Astrocyte (in vitro differentiated cells and primary cell): ENCODE data around the gene PCCA. TPM values are rescaled to one million over a fixed set of nuclear protein-coding genes. Genes with fewer than 3 reads are reported as not detected.
A peak's percentile ranks its signal among the peaks of the same experiment; 100 is the strongest.
"Not testable (repeated sequence)": the region's sequence is repeated elsewhere in the genome, so short reads cannot be mapped to it uniquely, and the experiment has no call there.

Experiments
- DNase-seq: peaks from one replicate; pipeline ENCODE4 v3.0.0-alpha.2; 2010; ENCODE audit warnings: low read depth
- FAIRE-seq: peaks from 2 replicates; lab custom pipeline; 2011; peaks lifted over from hg19 to GRCh38; lab: Jason Lieb, UNC
- H2AFZ ChIP-seq: 2 replicates; pipeline ENCODE4 v1.6.0; 2012; ENCODE audit warnings: low read depth, low read length, inconsistent platforms
- H3K27ac ChIP-seq: 2 replicates; pipeline ENCODE4 v1.5.1; 2011; ENCODE audit warnings: low read depth, low read length, inconsistent platforms
- H3K27me3 ChIP-seq: 2 replicates; pipeline ENCODE4 v1.6.0; 2011; ENCODE audit warnings: low read length, inconsistent platforms; ENCODE audit not compliant: insufficient read depth
- H3K36me3 ChIP-seq: 2 replicates; pipeline ENCODE4 v1.5.1; 2011; ENCODE audit warnings: low read length, inconsistent platforms; ENCODE audit not compliant: insufficient read depth
- H3K4me1 ChIP-seq: 2 replicates; pipeline ENCODE4 v1.5.1; 2011; ENCODE audit warnings: low read length, inconsistent platforms; ENCODE audit not compliant: insufficient read depth
- H3K4me2 ChIP-seq: 2 replicates; pipeline ENCODE4 v1.6.0; 2012; ENCODE audit warnings: low read length, inconsistent platforms
- H3K4me3 ChIP-seq: 2 replicates; pipeline ENCODE4 v1.5.1; 2011; ENCODE audit warnings: low read depth, mild to moderate bottlenecking, low read length, inconsistent platforms; ENCODE audit not compliant: insufficient read depth
- H3K79me2 ChIP-seq: 2 replicates; pipeline ENCODE4 v1.6.0; 2012; ENCODE audit warnings: mild to moderate bottlenecking, low read length, inconsistent platforms; ENCODE audit not compliant: insufficient read depth
- H3K9ac ChIP-seq: 2 replicates; pipeline ENCODE4 v1.6.0; 2012; ENCODE audit warnings: mild to moderate bottlenecking, low read length, inconsistent platforms
- H3K9me3 ChIP-seq: 2 replicates; pipeline ENCODE4 v1.5.1; 2012; ENCODE audit warnings: low read depth, mild to moderate bottlenecking, low read length, inconsistent platforms; ENCODE audit not compliant: insufficient read depth
- H4K20me1 ChIP-seq: 2 replicates; pipeline ENCODE4 v1.6.0; 2012; ENCODE audit warnings: low read length, inconsistent platforms; ENCODE audit not compliant: insufficient read depth
- H3K27ac Mint-ChIP-seq: one replicate; pipeline ENCODE4 v1.8.0; 2021; ENCODE audit warnings: mild to moderate bottlenecking, mixed read lengths; ENCODE audit not compliant: unreplicated experiment
- H3K27me3 Mint-ChIP-seq: one replicate; pipeline ENCODE4 v1.8.0; 2021; ENCODE audit warnings: low read depth, mixed read lengths; ENCODE audit not compliant: unreplicated experiment
- H3K36me3 Mint-ChIP-seq: one replicate; pipeline ENCODE4 v1.8.0; 2021; ENCODE audit warnings: low read depth, mixed read lengths; ENCODE audit not compliant: unreplicated experiment
- H3K4me1 Mint-ChIP-seq: one replicate; pipeline ENCODE4 v1.8.0; 2021; ENCODE audit warnings: low read depth, mixed read lengths; ENCODE audit not compliant: unreplicated experiment
- H3K4me3 Mint-ChIP-seq: one replicate; pipeline ENCODE4 v1.8.0; 2021; ENCODE audit warnings: mild to moderate bottlenecking, moderate library complexity, mixed read lengths; ENCODE audit not compliant: unreplicated experiment
- H3K9me3 Mint-ChIP-seq: one replicate; pipeline ENCODE4 v1.8.0; 2021; ENCODE audit warnings: mild to moderate bottlenecking, mixed read lengths; ENCODE audit not compliant: unreplicated experiment
- EZH2 ChIP-seq: IDR thresholded peaks from 2 replicates; pipeline ENCODE4 v1.6.1; 2012; ENCODE audit warnings: mild to moderate bottlenecking, low read length, inconsistent platforms; ENCODE audit not compliant: insufficient read depth
- total RNA-seq: library from RNA; stranded (reverse); gene quantifications from 2 replicates; pipeline ENCODE4 v1.2.1, GENCODE V29; 2021
- TF ChIP-seq, protein P1 (sequence below): IDR thresholded peaks from 2 replicates; pipeline ENCODE4 v1.5.1; 2011; ENCODE audit warnings: low read depth, mild to moderate bottlenecking, inconsistent platforms, low read length, moderate library complexity; ENCODE audit not compliant: insufficient read depth

PCCA gene
- total RNA-seq, 1 donor from 2014 or later: 13.9 TPM

DNA sequence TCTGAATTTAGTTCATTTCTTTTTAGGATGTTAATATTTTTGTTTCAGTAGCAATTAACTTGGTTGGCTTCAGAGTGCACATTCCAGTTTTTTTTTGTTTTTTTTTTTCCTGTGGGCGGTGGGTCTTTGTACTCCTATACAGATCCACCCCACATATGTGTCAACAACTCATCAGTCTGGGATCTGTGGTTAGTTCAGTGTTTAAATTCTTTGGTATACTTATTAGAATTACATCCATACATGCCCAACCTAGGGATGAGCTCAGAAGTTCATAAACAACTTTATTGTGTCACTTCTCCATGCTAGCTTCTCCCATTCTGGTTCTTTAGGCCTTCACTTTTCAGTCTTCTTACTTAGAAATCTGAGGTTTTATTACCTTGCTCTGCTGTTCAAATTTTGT, 50.9 kb downstream of the PCCA start:
- H3K27me3 Mint-ChIP-seq: no peaks in the 10 kb centered on the region

DNA sequence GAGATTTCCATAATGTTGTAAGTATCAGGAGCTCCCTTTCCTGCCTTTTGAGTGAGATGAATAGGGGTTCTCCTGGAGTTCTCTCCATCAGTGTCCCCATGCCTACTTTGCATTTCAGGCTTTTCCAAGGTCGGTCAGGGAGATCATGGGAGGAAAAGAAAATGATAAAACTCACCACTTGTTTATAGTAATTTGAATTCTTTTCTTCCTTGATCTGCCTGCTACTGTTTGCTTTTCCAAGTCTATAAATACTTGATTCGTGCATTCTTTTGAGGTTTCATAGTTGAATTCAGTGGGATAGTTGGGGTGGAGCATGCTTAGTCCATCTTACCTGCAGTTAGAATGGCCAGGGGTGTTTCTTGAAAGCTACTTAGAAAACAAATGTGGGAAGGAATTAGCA, 51.5 kb downstream of the PCCA start:
- H3K4me1 Mint-ChIP-seq: peaks cover 29% of the 10 kb centered on the region
- H4K20me1 ChIP-seq: no peaks in the 10 kb centered on the region
- no peak for TF ChIP-seq EZH2
- TF ChIP-seq, protein P1, sequence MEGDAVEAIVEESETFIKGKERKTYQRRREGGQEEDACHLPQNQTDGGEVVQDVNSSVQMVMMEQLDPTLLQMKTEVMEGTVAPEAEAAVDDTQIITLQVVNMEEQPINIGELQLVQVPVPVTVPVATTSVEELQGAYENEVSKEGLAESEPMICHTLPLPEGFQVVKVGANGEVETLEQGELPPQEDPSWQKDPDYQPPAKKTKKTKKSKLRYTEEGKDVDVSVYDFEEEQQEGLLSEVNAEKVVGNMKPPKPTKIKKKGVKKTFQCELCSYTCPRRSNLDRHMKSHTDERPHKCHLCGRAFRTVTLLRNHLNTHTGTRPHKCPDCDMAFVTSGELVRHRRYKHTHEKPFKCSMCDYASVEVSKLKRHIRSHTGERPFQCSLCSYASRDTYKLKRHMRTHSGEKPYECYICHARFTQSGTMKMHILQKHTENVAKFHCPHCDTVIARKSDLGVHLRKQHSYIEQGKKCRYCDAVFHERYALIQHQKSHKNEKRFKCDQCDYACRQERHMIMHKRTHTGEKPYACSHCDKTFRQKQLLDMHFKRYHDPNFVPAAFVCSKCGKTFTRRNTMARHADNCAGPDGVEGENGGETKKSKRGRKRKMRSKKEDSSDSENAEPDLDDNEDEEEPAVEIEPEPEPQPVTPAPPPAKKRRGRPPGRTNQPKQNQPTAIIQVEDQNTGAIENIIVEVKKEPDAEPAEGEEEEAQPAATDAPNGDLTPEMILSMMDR: no peak
- peaks cover 3% of the 10 kb centered on the region for H3K79me2 ChIP-seq
- H3K4me1 ChIP-seq: peaks cover 8% of the 10 kb centered on the region
- peak; percentile 20 for DNase-seq
- H3K4me2 ChIP-seq: peak overlapping the region; percentile 8
- FAIRE-seq: no peak
- no peaks in the 10 kb centered on the region for H3K9me3 Mint-ChIP-seq
- H3K36me3 ChIP-seq: no peaks in the 10 kb centered on the region
- no peaks in the 10 kb centered on the region for H3K27me3 Mint-ChIP-seq
- H3K27me3 ChIP-seq: no peaks in the 10 kb centered on the region
- no peaks in the 10 kb centered on the region for H3K9me3 ChIP-seq
- H3K36me3 Mint-ChIP-seq: peaks cover 4% of the 10 kb centered on the region
- H3K4me3 ChIP-seq: no peak overlapping the region
- peak overlapping the region; percentile 31 for H3K4me3 Mint-ChIP-seq
- H3K9ac ChIP-seq: no peak overlapping the region
- H3K27ac Mint-ChIP-seq: peak overlapping the region; percentile 89
- peak overlapping the region; percentile 3 for H3K27ac ChIP-seq
- H2AFZ ChIP-seq: no peak overlapping the region

More for the DNA sequence above, 50.9 kb downstream of the PCCA start:
- Histone ChIP-seq H3K4me2 (peak overlapping the region; percentile 8), H3K9ac (no peak overlapping the region), H2AFZ (no peak overlapping the region), H4K20me1 (no peaks in the 10 kb centered on the region), H3K27me3 (no peaks in the 10 kb centered on the region), H3K4me1 (peaks cover 8% of the 10 kb centered on the region), H3K4me3 (no peak overlapping the region), H3K79me2 (peaks cover 3% of the 10 kb centered on the region), H3K9me3 (no peaks in the 10 kb centered on the region), H3K36me3 (no peaks in the 10 kb centered on the region), H3K27ac (no peak overlapping the region)
- no peaks in the 10 kb centered on the region for H3K9me3 Mint-ChIP-seq
- FAIRE-seq (no peak), DNase-seq (peak; percentile 53)
- TF ChIP-seq EZH2: no peak
- TF ChIP-seq, protein P1: no peak
- peak overlapping the region; percentile 89 for H3K27ac Mint-ChIP-seq
- no peak overlapping the region for H3K4me3 Mint-ChIP-seq
- peaks cover 4% of the 10 kb centered on the region for H3K36me3 Mint-ChIP-seq
- H3K4me1 Mint-ChIP-seq: peaks cover 33% of the 10 kb centered on the region

DNA sequence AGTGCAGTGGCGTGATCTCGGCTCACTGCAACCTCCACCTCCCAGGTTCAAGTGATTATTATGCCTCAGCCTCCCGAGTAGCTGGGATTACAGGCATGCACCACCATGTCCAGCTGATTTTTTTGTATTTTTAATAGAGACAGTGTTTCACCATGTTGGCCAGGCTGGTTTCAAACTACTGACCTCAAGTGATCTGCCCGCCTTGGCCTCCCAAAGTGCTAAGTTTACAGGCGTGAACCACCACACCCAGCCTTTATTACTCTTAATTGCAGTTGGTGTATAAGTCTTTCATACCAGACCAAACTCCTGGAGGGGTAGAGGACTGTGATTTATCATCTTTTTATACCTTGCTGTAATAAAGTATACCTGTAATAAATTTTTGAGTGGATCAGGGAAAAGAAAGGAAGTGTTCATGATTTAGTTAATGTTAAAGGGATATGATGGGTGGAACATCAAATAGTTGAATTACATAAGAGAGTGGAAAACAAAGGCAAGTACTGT, 52.6 kb downstream of the PCCA start:
- DNase-seq, H3K79me2 ChIP-seq, H4K20me1 ChIP-seq, H3K36me3 Mint-ChIP-seq, H3K27ac ChIP-seq, H2AFZ ChIP-seq, H3K9ac ChIP-seq, H3K27me3 ChIP-seq, H3K4me1 ChIP-seq, H3K36me3 ChIP-seq, FAIRE-seq, H3K27me3 Mint-ChIP-seq, H3K4me3 Mint-ChIP-seq, H3K4me2 ChIP-seq, H3K4me3 ChIP-seq, H3K27ac Mint-ChIP-seq, H3K9me3 Mint-ChIP-seq, H3K9me3 ChIP-seq: not testable (repeated sequence)
- H3K4me1 Mint-ChIP-seq: peaks cover 25% of the 10 kb centered on the region
